IMR-90 (cell line): Measurements from ENCODE around the gene KIF3A. TPM values are rescaled to one million over a fixed set of nuclear protein-coding genes. Genes with fewer than 3 reads are reported as not detected.

Experiments used
- ATAC-seq: fragments of 200-7000 bp; cut with Tn5 transposase; 2 replicates; pipeline ENCODE4 v1.9.1; 2020; ENCODE audit warnings: low read depth, mild to moderate bottlenecking, moderate library complexity
- BruUV-seq: library from RNA; stranded (reverse); fragments of 400-500 nt; replicated peaks from 2 replicates; lab custom pipeline; 2021; lab: Mats Ljungman, UMichigan
- CTCF ChIA-PET: fragments of 300-600 bp; formaldehyde crosslinking; extraction: SDS; loops from one replicate; lab custom pipeline; 2021; ENCODE audit warnings: antibody characterized with exemption; lab: Yijun Ruan, JAX
- POLR2A ChIA-PET: fragments of 300-600 bp; sonication (Branson Sonifier 250); formaldehyde crosslinking; loops from one replicate; lab custom pipeline; 2022; ENCODE audit warnings: antibody characterized with exemption; ENCODE audit not compliant: unreplicated experiment; lab: Charles Lee
- DNase-seq: peaks from one replicate; pipeline ENCODE4 v3.0.0; 2013
- H2AFZ ChIP-seq: replicated peaks from 2 replicates; pipeline ENCODE3; 2013; ENCODE audit warnings: low read length, mild to moderate bottlenecking; ENCODE audit not compliant: poor library complexity
- H2AK5ac ChIP-seq: 2 replicates; pipeline ENCODE4 v1.6.1; 2013; ENCODE audit warnings: low read depth, low read length, inconsistent platforms
- H2AK9ac ChIP-seq: replicated peaks from 2 replicates; pipeline ENCODE3; 2013; ENCODE audit warnings: mild to moderate bottlenecking, low read depth, low read length, moderate library complexity; ENCODE audit not compliant: poor library complexity
- H2BK120ac ChIP-seq: 2 replicates; pipeline ENCODE4 v1.6.1; 2013; ENCODE audit warnings: low read depth, low read length, inconsistent platforms
- H2BK15ac ChIP-seq: 3 replicates; pipeline ENCODE4 v1.6.1; 2013; ENCODE audit warnings: low read depth, low read length, inconsistent platforms
- H2BK20ac ChIP-seq: 2 replicates; pipeline ENCODE4 v1.6.1; 2013; ENCODE audit warnings: low read depth, mild to moderate bottlenecking, inconsistent platforms, low read length, moderate library complexity
- H2BK5ac ChIP-seq: 2 replicates; pipeline ENCODE4 v1.6.1; 2013; ENCODE audit warnings: mild to moderate bottlenecking, low read depth, low read length, inconsistent platforms; ENCODE audit not compliant: poor library complexity, severe bottlenecking
- H3K14ac ChIP-seq: replicated peaks from 2 replicates; pipeline ENCODE4 v1.6.1; 2013; ENCODE audit warnings: low read depth, low read length, inconsistent platforms
- H3K18ac ChIP-seq: 2 replicates; pipeline ENCODE4 v1.6.1; 2013; ENCODE audit warnings: low read depth, low read length, control low read depth
- H3K23ac ChIP-seq: 2 replicates; pipeline ENCODE4 v1.6.1; 2013; ENCODE audit warnings: low read depth, low read length, inconsistent platforms
- H3K27ac ChIP-seq: 2 replicates; pipeline ENCODE4 v1.5.1; 2013; ENCODE audit warnings: mild to moderate bottlenecking, control low read depth, low read length; ENCODE audit not compliant: insufficient read depth
- H3K27me3 ChIP-seq: 2 replicates; pipeline ENCODE4 v1.6.1; 2013; ENCODE audit warnings: low read length; ENCODE audit not compliant: control insufficient read depth, insufficient read depth
- H3K36me3 ChIP-seq: 2 replicates; pipeline ENCODE4 v1.6.1; 2013; ENCODE audit warnings: low read length, mixed read lengths; ENCODE audit not compliant: control insufficient read depth, insufficient read depth
- H3K4ac ChIP-seq: 2 replicates; pipeline ENCODE4 v1.6.1; 2013; ENCODE audit warnings: low read depth, low read length, inconsistent platforms
- H3K4me1 ChIP-seq: 2 replicates; pipeline ENCODE4 v1.6.1; 2013; ENCODE audit warnings: low read length, mixed read lengths; ENCODE audit not compliant: control insufficient read depth, insufficient read depth
- H3K4me2 ChIP-seq: 2 replicates; pipeline ENCODE4 v1.6.1; 2013; ENCODE audit warnings: low read depth, mild to moderate bottlenecking, control low read depth, low read length, moderate library complexity
- H3K4me3 ChIP-seq: 2 replicates; pipeline ENCODE4 v1.5.1; 2013; ENCODE audit warnings: low read depth, mild to moderate bottlenecking, control low read depth, low read length, moderate library complexity; ENCODE audit not compliant: insufficient read depth
- H3K56ac ChIP-seq: 2 replicates; pipeline ENCODE4 v1.6.1; 2013; ENCODE audit warnings: low read length, inconsistent platforms; ENCODE audit not compliant: insufficient read depth; ENCODE audit errors: extremely low read depth
- H3K79me1 ChIP-seq, 2 experiments: 2 replicates each; pipeline ENCODE4 v1.6.1; 2013; ENCODE audit warnings: low read length in 2 of 2, inconsistent platforms in 1 of 2, low read depth in 1 of 2
- H3K9ac ChIP-seq: 2 replicates; pipeline ENCODE4 v1.6.1; 2013; ENCODE audit warnings: low read depth, low read length, control low read depth
- H3K9me1 ChIP-seq: 2 replicates; pipeline ENCODE4 v1.6.1; 2013; ENCODE audit warnings: low read length, inconsistent platforms; ENCODE audit not compliant: insufficient read depth
- H3K9me3 ChIP-seq: 2 replicates; pipeline ENCODE4 v1.6.1; 2013; ENCODE audit warnings: low read length; ENCODE audit not compliant: control insufficient read depth, insufficient read depth
- H4K20me1 ChIP-seq: 2 replicates; pipeline ENCODE4 v1.6.1; 2013; ENCODE audit warnings: low read length, inconsistent platforms; ENCODE audit not compliant: insufficient read depth
- H4K5ac ChIP-seq: 2 replicates; pipeline ENCODE4 v1.6.1; 2013; ENCODE audit warnings: mild to moderate bottlenecking, low read depth, low read length, control low read depth
- H4K8ac ChIP-seq, 2 experiments: 2 replicates each; pipeline ENCODE4 v1.6.1; 2013; ENCODE audit warnings: low read depth in 2 of 2, low read length in 2 of 2, control low read depth in 1 of 2, inconsistent platforms in 1 of 2
- H4K91ac ChIP-seq: 2 replicates; pipeline ENCODE4 v1.6.1; 2013; ENCODE audit warnings: low read depth, low read length, inconsistent platforms; ENCODE audit not compliant: insufficient read depth
- BHLHE40 ChIP-seq: fragments of 150-350 bp; IDR thresholded peaks from 2 replicates; pipeline ENCODE4 v1.6.1; 2016; ENCODE audit warnings: mild to moderate bottlenecking, low read depth, low read length
- CEBPB ChIP-seq: IDR thresholded peaks from 2 replicates; pipeline ENCODE4 v1.6.1; 2012; ENCODE audit warnings: low read depth, low read length, improper control_type of control experiment
- CHD1 ChIP-seq: IDR thresholded peaks from 2 replicates; pipeline ENCODE4 v1.6.1; 2012; ENCODE audit warnings: low read depth, low read length, improper control_type of control experiment
- CTCF ChIP-seq: conservative IDR thresholded peaks from 2 replicates; pipeline ENCODE4 v1.5.1; 2012; ENCODE audit warnings: mild to moderate bottlenecking, low read depth, low read length, improper control_type of control experiment
- ELK1 ChIP-seq: fragments of 150-350 bp; IDR thresholded peaks from 2 replicates; pipeline ENCODE4 v1.6.1; 2016; ENCODE audit warnings: low read depth, mild to moderate bottlenecking, low read length, moderate library complexity, borderline replicate concordance
- FOS ChIP-seq: fragments of 150-350 bp; IDR thresholded peaks from 2 replicates; pipeline ENCODE4 v1.6.1; 2016; ENCODE audit warnings: low read depth, low read length
- MAZ ChIP-seq: IDR thresholded peaks from 2 replicates; pipeline ENCODE4 v1.6.1; 2012; ENCODE audit warnings: low read depth, mild to moderate bottlenecking, low read length, improper control_type of control experiment, moderate library complexity, borderline replicate concordance
- MXI1 ChIP-seq: IDR thresholded peaks from 2 replicates; pipeline ENCODE4 v1.6.1; 2012; ENCODE audit warnings: low read depth, mild to moderate bottlenecking, low read length, moderate library complexity, borderline replicate concordance
- NFE2L2 ChIP-seq: fragments of 150-350 bp; IDR thresholded peaks from 2 replicates; pipeline ENCODE4 v1.6.1; 2016; ENCODE audit warnings: low read depth, mild to moderate bottlenecking, low read length
- POLR2A ChIP-seq: IDR thresholded peaks from 2 replicates; pipeline ENCODE4 v1.6.1; 2012; ENCODE audit warnings: mild to moderate bottlenecking, low read depth, low read length
- RAD21 ChIP-seq: IDR thresholded peaks from 2 replicates; pipeline ENCODE4 v1.6.1; 2012; ENCODE audit warnings: low read length, improper control_type of control experiment
- RCOR1 ChIP-seq: IDR thresholded peaks from 2 replicates; pipeline ENCODE4 v1.6.1; 2012; ENCODE audit warnings: mild to moderate bottlenecking, low read length, improper control_type of control experiment; ENCODE audit not compliant: insufficient replicate concordance
- RFX5 ChIP-seq: IDR thresholded peaks from 2 replicates; pipeline ENCODE4 v1.8.0; 2012; ENCODE audit warnings: low read depth, mild to moderate bottlenecking, low read length, moderate library complexity
- SMC3 ChIP-seq: fragments of 150-350 bp; IDR thresholded peaks from 2 replicates; pipeline ENCODE4 v1.6.1; 2016; ENCODE audit warnings: low read depth, mild to moderate bottlenecking, antibody characterized with exemption, low read length, moderate library complexity
- USF2 ChIP-seq: fragments of 150-350 bp; IDR thresholded peaks from 2 replicates; pipeline ENCODE4 v1.6.1; 2017; ENCODE audit warnings: mild to moderate bottlenecking, antibody characterized with exemption, low read length, low read depth
- WGBS, 2 experiments: methylation state at CpG; one replicate each; pipeline versions ENCODE4 v1.1.5 to v1.1.7; 2013; ENCODE audit warnings: missing lambda C conversion rate in 2 of 2; ENCODE audit not compliant: insufficient read length in 1 of 2; ENCODE audit errors: extremely low coverage in 2 of 2; 5-methylcytosine and 5-hydroxymethylcytosine counted together
- dilution Hi-C: fragments of 300-500 bp; cut with HindIII; formaldehyde crosslinking; loops from one replicate; pipeline ENCODE4 v1.14.3; 2018; ENCODE audit warnings: low sequenced_read_pairs; ENCODE audit not compliant: unreplicated experiment
- in situ Hi-C: fragments of 300-500 bp; cut with MboI; formaldehyde crosslinking; loops from 3 replicates; pipeline ENCODE4 v1.14.3; 2019; ENCODE audit warnings: low sequenced_read_pairs, inconsistent platforms, mixed read lengths
- intact Hi-C: fragments of 100-400 bp; cut with micrococcal nuclease; formaldehyde crosslinking; loops from 2 replicates; pipeline ENCODE4 v1.10.0; 2022
- polyA plus RNA-seq, 3 experiments: library from polyadenylated mRNA; depleted of rRNA; stranded (reverse); fragments of >200 nt; gene quantifications; 2 replicates each; pipeline ENCODE4 v1.2.3, GENCODE V29; 2012; ENCODE audit warnings: low replicate concordance in 1 of 3
- total RNA-seq: library from RNA; depleted of rRNA; stranded (reverse); fragments of >200 nt; gene quantifications from 2 replicates; pipeline ENCODE4 v1.2.3, GENCODE V29; 2012

Gene KIF3A
- total and polyA plus RNA-seq, 2 of the 4 experiments (the other 2 are of a cell fraction), result 4.3 to 4.5 TPM

GRCh38 chr5:132766020-132766805 lies 28.9 kb upstream of the KIF3A start:
- BruUV-seq, result no TSS peak
- H4K5ac ChIP-seq, result no peak overlapping the region
- no peak overlapping the region for H2BK120ac ChIP-seq
- CTCF ChIA-PET, result interaction anchor here (1.3 to 1.4 kb wide), 2 partner anchors 11 kb away, joined by 4 to 5 read pairs; no protein-coding TSS in a partner anchor
- no peaks in the 10 kb centered on the region for H3K9me3 ChIP-seq
- 0 out of 2 replicates have a peak overlapping the region, but pooled peaks have one; percentile 28 for H3K4ac ChIP-seq
- H2BK20ac ChIP-seq, result no peak overlapping the region
- H3K4me3 ChIP-seq, result no peak overlapping the region
- in situ Hi-C loops (no loop called here), intact Hi-C loops (no loop called here), dilution Hi-C loops (no loop called here)
- peaks cover 32% of the 10 kb centered on the region for H4K20me1 ChIP-seq
- H2BK5ac ChIP-seq, result no peak overlapping the region
- no peak overlapping the region for H3K4me2 ChIP-seq
- peaks cover 16% of the 10 kb centered on the region for H3K4me1 ChIP-seq
- H3K27ac ChIP-seq, result no peak overlapping the region
- no peak overlapping the region for H3K56ac ChIP-seq
- H3K18ac ChIP-seq, result no peak overlapping the region
- no peak overlapping the region for H3K23ac ChIP-seq
- H2AFZ ChIP-seq, result no peak overlapping the region
- no peaks in the 10 kb centered on the region for H3K27me3 ChIP-seq
- H2AK9ac ChIP-seq, result no peak overlapping the region
- DNase-seq (no peak), ATAC-seq (no peak)
- no peak overlapping the region for H4K91ac ChIP-seq
- WGBS, 2 experiments, result 100% methylated on average over 3 of the region's 14 CpGs; no CpG with 5 or more reads in 1 of the 2 experiments
- H3K79me1 ChIP-seq, result peaks cover 29 to 60% of the 10 kb centered on the region in 2 experiments
- peaks cover 36% of the 10 kb centered on the region for H3K9me1 ChIP-seq
- peak overlapping the region; percentile 70; the same call in 1 of the 2 replicates for H2AK5ac ChIP-seq
- no peak overlapping the region for H3K9ac ChIP-seq
- no peak overlapping the region for H3K14ac ChIP-seq
- POLR2A ChIA-PET, result no interaction called here
- no peak overlapping the region for H4K8ac ChIP-seq
- H2BK15ac ChIP-seq, result no peak overlapping the region; the same call in 2 of the 3 replicates
- peaks cover 32% of the 10 kb centered on the region for H3K36me3 ChIP-seq
- TF ChIP-seq USF2, result no peak
- no peak for TF ChIP-seq BHLHE40
- no peak for TF ChIP-seq POLR2A
- TF ChIP-seq MAZ, result no peak
- TF ChIP-seq FOS, result no peak
- TF ChIP-seq MXI1, result no peak
- no peak for TF ChIP-seq SMC3
- no peak for TF ChIP-seq CHD1
- TF ChIP-seq RAD21, result no peak
- no peak for TF ChIP-seq RFX5
- no peak for TF ChIP-seq NFE2L2
- no peak for TF ChIP-seq RCOR1
- no peak for TF ChIP-seq CEBPB
- TF ChIP-seq CTCF, result no peak
- TF ChIP-seq ELK1, result no peak
